ENCODE measurements around the gene PEX14. TPM values are rescaled to one million over a fixed set of nuclear protein-coding genes. Genes with fewer than 3 reads are reported as not detected.

PEX14 gene
- total RNA-seq, 2 donors from 2014 or later: 24.3 to 26.0 TPM

- no peak overlapping the region for H3K9ac ChIP-seq (ENCODE audit: extremely low read depth, low read length, poor library complexity, severe bottlenecking)
- TF ChIP-seq CTCF (conservative IDR thresholded peaks at IDR 0.05): no peak
- no peak overlapping the region for H3K4me3 ChIP-seq (ENCODE audit: low read length)
- H3K27ac ChIP-seq (ENCODE audit: low read depth, low read length): no peak overlapping the region
- no peaks in the 10 kb centered on the region for H3K4me1 ChIP-seq (ENCODE audit: control insufficient read depth, insufficient read depth, low read length)
- Mint-ChIP-seq H3K9me3 (no peaks in the 10 kb centered on the region), H3K27ac (no peak overlapping the region), H3K4me3 (no peak overlapping the region), H3K4me1 (no peaks in the 10 kb centered on the region), H3K27me3 (ENCODE audit: insufficient read depth) (peaks cover 11% of the 10 kb centered on the region), H3K36me3 (ENCODE audit: low read depth) (no peaks in the 10 kb centered on the region)
- H3K9me3 ChIP-seq (ENCODE audit: control insufficient read depth, low read length): no peaks in the 10 kb centered on the region
- DNase-seq: no peak
- H3K27me3 ChIP-seq (ENCODE audit: control insufficient read depth, insufficient read depth, low read length, poor library complexity, severe bottlenecking): peaks cover 22% of the 10 kb centered on the region
- WGBS, 2 experiments (ENCODE audit: insufficient coverage in 1 of 2, insufficient read length in 1 of 2): 90 to 91% methylated on average over 21 to 31 of the region's 31 CpGs
- no peaks in the 10 kb centered on the region for H3K36me3 ChIP-seq (ENCODE audit: control insufficient read depth, insufficient read depth, low read length)
These were observed 167.8 kb downstream of the PEX14 start for GRCh38 chr1:10642403-10643080.

- no peaks in the 10 kb centered on the region for H3K4me1 Mint-ChIP-seq
- H3K27ac Mint-ChIP-seq: no peak overlapping the region
- Histone ChIP-seq H3K27ac (ENCODE audit: low read depth, low read length) (no peak overlapping the region), H3K9me3 (ENCODE audit: control insufficient read depth, low read length) (no peaks in the 10 kb centered on the region), H3K4me1 (ENCODE audit: control insufficient read depth, insufficient read depth, low read length) (no peaks in the 10 kb centered on the region), H3K27me3 (ENCODE audit: control insufficient read depth, insufficient read depth, low read length, poor library complexity, severe bottlenecking) (peaks cover 10% of the 10 kb centered on the region), H3K4me3 (ENCODE audit: low read length) (no peak overlapping the region), H3K36me3 (ENCODE audit: control insufficient read depth, insufficient read depth, low read length) (no peaks in the 10 kb centered on the region), H3K9ac (ENCODE audit: extremely low read depth, low read length, poor library complexity, severe bottlenecking) (no peak overlapping the region)
- peaks cover 11% of the 10 kb centered on the region for H3K27me3 Mint-ChIP-seq (ENCODE audit: insufficient read depth)
- WGBS, 2 experiments (ENCODE audit: insufficient coverage in 1 of 2, insufficient read length in 1 of 2): 92 to 94% methylated on average over 13 to 17 of the region's 17 CpGs
- H3K36me3 Mint-ChIP-seq (ENCODE audit: low read depth): no peaks in the 10 kb centered on the region
- no peak for TF ChIP-seq CTCF (conservative IDR thresholded peaks at IDR 0.05)
- H3K9me3 Mint-ChIP-seq: no peaks in the 10 kb centered on the region
- no peak overlapping the region for H3K4me3 Mint-ChIP-seq
- DNase-seq: no peak
These were observed 169.0 kb downstream of the PEX14 start for GRCh38 chr1:10643607-10644306.

- WGBS, 2 experiments (ENCODE audit: insufficient coverage in 1 of 2, insufficient read length in 1 of 2): 92 to 94% methylated on average over 23 to 32 of the region's 32 CpGs
- TF ChIP-seq CTCF (conservative IDR thresholded peaks at IDR 0.05): no peak
- no peaks in the 10 kb centered on the region for H3K4me1 ChIP-seq (ENCODE audit: control insufficient read depth, insufficient read depth, low read length)
- H3K27ac ChIP-seq (ENCODE audit: low read depth, low read length): no peak overlapping the region
- no peak for DNase-seq
- Mint-ChIP-seq H3K27me3 (ENCODE audit: insufficient read depth) (peaks cover 8% of the 10 kb centered on the region), H3K4me1 (no peaks in the 10 kb centered on the region), H3K9me3 (no peaks in the 10 kb centered on the region), H3K36me3 (ENCODE audit: low read depth) (no peaks in the 10 kb centered on the region), H3K4me3 (no peak overlapping the region), H3K27ac (no peak overlapping the region)
- no peak overlapping the region for H3K4me3 ChIP-seq (ENCODE audit: low read length)
- H3K27me3 ChIP-seq (ENCODE audit: control insufficient read depth, insufficient read depth, low read length, poor library complexity, severe bottlenecking): peaks cover 13% of the 10 kb centered on the region
- H3K36me3 ChIP-seq (ENCODE audit: control insufficient read depth, insufficient read depth, low read length): no peaks in the 10 kb centered on the region
- H3K9ac ChIP-seq (ENCODE audit: extremely low read depth, low read length, poor library complexity, severe bottlenecking): no peak overlapping the region
- H3K9me3 ChIP-seq (ENCODE audit: control insufficient read depth, low read length): no peaks in the 10 kb centered on the region
These were observed 169.8 kb downstream of the PEX14 start for GRCh38 chr1:10644307-10645128.

Data from endodermal cell (in vitro differentiated cells).